ENCODE results near the gene AFG3L2.

The AFG3L2 gene

DNA sequence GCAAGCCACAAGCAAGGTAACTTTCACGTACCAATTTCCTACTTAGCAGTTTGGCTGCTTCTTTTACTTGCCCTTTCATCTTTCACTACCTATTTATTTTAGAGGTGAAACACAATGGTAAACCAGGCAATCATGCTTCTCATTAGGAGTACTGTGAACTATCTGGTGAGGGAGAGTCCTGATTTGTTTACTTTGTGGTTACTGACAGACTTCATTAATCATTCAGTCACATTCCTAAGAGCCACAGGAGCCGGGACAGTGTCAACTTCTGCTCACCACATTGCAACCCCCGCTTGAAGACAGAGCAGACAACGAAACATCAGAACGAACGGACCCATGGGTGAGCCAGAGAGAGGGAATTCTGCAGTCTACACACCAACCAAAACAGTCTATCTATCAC is 40.1 kb downstream of the AFG3L2 start:
- DNase-seq (ENCODE audit: insufficient read length, low spot score), result no peak
- TF ChIP-seq, protein P1, sequence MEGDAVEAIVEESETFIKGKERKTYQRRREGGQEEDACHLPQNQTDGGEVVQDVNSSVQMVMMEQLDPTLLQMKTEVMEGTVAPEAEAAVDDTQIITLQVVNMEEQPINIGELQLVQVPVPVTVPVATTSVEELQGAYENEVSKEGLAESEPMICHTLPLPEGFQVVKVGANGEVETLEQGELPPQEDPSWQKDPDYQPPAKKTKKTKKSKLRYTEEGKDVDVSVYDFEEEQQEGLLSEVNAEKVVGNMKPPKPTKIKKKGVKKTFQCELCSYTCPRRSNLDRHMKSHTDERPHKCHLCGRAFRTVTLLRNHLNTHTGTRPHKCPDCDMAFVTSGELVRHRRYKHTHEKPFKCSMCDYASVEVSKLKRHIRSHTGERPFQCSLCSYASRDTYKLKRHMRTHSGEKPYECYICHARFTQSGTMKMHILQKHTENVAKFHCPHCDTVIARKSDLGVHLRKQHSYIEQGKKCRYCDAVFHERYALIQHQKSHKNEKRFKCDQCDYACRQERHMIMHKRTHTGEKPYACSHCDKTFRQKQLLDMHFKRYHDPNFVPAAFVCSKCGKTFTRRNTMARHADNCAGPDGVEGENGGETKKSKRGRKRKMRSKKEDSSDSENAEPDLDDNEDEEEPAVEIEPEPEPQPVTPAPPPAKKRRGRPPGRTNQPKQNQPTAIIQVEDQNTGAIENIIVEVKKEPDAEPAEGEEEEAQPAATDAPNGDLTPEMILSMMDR (IDR thresholded peaks at IDR 0.05; ENCODE audit: insufficient read depth, missing control alignments), result no peak
- no peak for FAIRE-seq

GRCh38 chr18:12336171-12336613 is 40.8 kb downstream of the AFG3L2 start:
- no peak for DNase-seq (ENCODE audit: insufficient read length, low spot score)

DNA sequence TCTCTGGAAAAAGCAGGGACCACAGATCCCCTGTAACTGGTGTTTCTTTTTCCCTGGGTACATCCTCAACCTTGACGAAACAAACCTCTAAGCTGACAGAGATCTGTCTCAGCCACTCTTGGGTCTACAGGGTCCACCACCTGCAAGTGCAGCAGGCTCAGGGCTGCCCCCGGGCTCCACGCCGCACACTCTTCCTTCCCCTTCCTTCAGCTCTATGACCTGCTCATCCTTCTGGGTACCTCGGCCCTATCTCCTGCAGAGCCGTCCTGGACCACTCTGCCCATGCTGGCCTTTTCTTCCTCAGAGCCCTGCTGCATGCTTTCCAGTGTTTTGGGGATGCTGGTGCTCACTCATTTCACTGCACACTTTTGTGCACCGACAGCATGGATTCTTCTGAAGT is 41.5 kb downstream of the AFG3L2 start:
- FAIRE-seq, result no peak
- TF ChIP-seq, protein P1 (IDR thresholded peaks at IDR 0.05; ENCODE audit: insufficient read depth, missing control alignments), result no peak

More at GRCh38 chr18:12336171-12336613, 40.8 kb downstream of the AFG3L2 start:
- TF ChIP-seq, protein P1 (IDR thresholded peaks at IDR 0.05; ENCODE audit: insufficient read depth, missing control alignments), result no peak
- no peak for FAIRE-seq

GRCh38 chr18:12334863-12335262 is 42.2 kb downstream of the AFG3L2 start:
- DNase-seq (ENCODE audit: insufficient read length, low spot score) (no peak), FAIRE-seq (no peak)
- TF ChIP-seq, protein P1 (IDR thresholded peaks at IDR 0.05; ENCODE audit: insufficient read depth, missing control alignments), result no peak

More for the DNA sequence above, 41.5 kb downstream of the AFG3L2 start:
- DNase-seq (ENCODE audit: insufficient read length, low spot score), result no peak

DNA sequence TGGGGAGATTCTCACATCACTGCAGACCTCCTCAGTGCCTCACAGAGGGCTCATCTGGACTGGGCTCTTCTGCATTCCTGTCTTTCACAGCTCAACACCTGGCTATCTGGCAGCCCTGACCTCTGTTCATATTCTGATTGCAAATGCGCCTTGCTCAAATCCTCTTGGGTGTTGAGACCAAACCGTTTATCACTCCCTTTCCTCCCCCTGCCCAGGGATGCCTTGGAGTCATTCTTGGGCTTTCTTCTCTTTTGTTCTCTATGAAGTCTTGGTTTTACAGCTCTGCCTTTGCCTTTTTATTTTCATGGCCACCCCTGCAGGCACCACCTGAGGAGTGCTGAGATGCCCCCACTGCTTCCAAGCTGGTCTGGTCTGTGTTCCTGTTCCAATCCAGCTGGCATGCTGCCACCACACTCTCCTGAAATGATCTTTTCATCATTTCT is 42.6 kb downstream of the AFG3L2 start:
- FAIRE-seq, result no peak
- TF ChIP-seq, protein P1 (IDR thresholded peaks at IDR 0.05; ENCODE audit: insufficient read depth, missing control alignments), result no peak

DNA sequence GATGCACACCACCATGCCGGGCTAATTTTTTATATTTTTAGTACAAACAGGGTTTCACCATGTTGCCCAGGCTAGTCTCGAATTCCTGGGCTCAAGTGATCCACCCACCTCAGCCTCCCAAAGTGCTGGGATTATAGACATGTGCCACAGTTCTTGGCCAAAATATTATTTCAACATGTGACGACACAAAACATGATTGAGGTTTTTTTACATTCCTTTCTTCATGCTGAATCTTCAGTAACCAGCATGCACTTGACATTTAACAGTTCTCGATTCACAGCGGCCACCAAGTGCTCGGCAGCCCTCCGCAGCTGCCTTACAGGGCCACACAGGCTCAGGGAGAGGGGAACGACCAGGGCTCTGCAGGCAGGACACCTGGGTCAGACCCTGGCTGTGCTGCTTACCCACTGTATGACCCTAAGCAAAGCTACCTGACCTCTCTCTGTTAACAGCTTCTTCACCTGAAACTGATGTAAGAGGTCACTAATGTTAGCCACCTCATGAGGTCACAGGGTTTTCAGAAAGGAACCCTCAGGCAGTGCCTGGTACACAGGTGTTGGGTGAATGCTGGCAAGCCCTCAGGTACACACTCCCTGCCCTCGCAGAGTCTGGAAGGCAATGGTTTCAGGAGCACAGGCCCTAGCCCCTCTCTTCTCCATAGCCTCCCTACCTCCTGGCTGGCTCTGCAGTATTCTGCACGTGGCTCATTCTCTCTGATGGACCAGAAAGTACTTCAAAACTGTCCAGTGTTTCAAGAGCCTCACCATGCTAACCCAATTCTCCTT is 43.3 kb downstream of the AFG3L2 start:
- no peak for FAIRE-seq
- DNase-seq (ENCODE audit: insufficient read length, low spot score), result no peak
- TF ChIP-seq, protein P1 (IDR thresholded peaks at IDR 0.05; ENCODE audit: insufficient read depth, missing control alignments), result no peak

More for the DNA sequence above, 42.6 kb downstream of the AFG3L2 start:
- no peak for DNase-seq (ENCODE audit: insufficient read length, low spot score)

DNA sequence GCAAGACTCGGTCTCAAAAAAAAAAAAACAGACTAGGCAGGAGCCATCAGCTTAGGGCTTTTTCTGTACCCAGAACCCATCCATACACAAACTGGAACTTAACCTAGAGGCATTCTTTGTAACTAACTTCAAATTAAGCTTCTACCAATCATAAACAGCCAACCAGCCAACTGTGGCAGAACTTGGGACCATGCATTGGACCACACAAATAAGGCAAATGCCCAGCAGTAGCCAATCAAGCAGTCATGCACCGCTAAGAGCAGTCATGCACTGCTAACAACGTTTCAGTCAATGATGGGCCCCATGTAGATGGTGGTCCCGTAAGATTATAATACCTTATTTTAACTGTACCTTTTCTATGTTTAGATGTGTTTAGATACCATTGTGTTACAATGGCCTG is 46.3 kb downstream of the AFG3L2 start:
- TF ChIP-seq, protein P1 (IDR thresholded peaks at IDR 0.05; ENCODE audit: insufficient read depth, missing control alignments), result no peak
- FAIRE-seq, result no peak
- no peak for DNase-seq (ENCODE audit: insufficient read length, low spot score)

Measured in D721Med (cell line).